Superior temporal gyrus (tissue), 1 donor: ENCODE measurements around the gene HOXB2.
"Not testable (repeated sequence)": the region's sequence is repeated elsewhere in the genome, so short reads cannot be mapped to it uniquely, and the experiment has no call there.

Experiments used
- DNase-seq: peaks from one replicate; pipeline ENCODE4 v3.0.0-alpha.2; 2016; ENCODE audit errors: extremely low spot score

The HOXB2 gene

DNA sequence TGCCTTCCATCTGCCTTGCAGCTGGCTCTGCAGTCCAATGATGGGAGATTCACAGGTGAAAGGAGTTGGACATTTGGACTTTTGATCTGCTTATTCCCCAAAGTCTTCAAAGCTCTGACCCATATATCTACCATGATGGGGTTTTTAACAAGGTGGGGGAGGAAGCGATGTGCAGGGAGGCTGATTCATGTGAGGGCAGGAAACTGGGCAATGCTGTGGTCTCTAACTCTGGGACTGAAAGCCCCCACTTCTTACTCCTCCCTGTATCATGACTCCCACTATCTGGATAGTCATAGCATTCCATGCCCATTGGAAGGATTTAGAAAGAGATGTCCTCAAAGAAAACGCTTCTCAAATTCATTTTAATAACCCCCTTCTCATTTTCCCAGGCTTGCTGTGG, 30.4 kb downstream of the HOXB2 start:
- DNase-seq, result no peak

DNA sequence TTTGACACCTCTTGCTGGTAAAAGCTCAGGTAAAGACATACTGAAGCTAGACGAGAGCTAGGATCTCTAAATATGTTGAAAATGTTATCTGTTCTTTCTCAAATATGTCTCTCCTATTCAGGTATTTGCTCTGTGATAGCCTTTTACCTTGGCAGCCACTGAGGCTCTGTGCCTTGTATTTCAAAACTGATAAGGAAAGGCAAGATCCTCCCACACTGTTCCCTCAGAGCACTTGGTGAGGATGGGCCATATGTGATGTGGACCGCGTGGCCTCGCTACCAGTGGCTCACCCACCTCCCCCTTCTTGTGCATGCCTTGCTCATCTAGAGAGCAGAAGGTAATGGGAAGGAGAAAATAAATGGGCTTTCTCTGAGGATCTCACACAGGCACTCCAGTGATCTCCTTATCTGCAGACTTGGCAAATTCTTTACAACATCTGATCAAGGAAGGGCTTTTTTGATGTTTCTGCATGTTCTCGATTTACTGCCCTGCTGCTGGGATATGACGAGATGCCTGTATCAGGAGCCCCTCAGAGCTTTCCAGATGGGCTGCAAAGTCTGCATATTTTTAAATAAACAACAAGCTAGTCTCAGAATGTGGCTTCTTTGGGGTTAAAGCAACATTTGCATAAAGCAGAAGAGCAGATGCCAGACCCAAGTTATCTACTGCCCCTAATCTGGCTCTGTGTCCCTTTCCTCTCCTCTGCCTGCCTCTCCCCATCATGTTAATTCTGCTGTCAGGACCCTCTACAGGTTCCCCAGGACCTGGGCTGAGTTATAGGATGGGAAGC, 31.0 kb downstream of the HOXB2 start:
- DNase-seq, result no peak

DNA sequence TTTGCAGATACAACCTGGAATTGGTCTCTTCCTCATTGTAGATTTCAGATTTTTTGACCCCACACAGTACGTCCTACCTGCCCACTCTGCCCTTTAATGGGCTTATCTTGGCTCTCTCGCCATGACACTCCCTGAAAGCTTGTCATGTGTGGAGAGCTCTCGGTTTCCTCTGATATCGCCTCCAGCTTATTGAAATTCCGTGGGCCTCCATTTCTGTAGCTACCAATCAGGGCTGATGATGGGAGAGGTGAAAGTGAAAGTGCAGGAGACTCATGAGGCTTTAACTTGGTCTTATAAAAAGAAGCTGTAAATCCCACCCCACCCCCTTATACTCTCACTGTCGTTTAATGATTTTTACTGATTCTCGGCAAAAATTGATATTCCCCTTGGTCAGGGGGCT, 31.8 kb downstream of the HOXB2 start:
- DNase-seq, result no peak

DNA sequence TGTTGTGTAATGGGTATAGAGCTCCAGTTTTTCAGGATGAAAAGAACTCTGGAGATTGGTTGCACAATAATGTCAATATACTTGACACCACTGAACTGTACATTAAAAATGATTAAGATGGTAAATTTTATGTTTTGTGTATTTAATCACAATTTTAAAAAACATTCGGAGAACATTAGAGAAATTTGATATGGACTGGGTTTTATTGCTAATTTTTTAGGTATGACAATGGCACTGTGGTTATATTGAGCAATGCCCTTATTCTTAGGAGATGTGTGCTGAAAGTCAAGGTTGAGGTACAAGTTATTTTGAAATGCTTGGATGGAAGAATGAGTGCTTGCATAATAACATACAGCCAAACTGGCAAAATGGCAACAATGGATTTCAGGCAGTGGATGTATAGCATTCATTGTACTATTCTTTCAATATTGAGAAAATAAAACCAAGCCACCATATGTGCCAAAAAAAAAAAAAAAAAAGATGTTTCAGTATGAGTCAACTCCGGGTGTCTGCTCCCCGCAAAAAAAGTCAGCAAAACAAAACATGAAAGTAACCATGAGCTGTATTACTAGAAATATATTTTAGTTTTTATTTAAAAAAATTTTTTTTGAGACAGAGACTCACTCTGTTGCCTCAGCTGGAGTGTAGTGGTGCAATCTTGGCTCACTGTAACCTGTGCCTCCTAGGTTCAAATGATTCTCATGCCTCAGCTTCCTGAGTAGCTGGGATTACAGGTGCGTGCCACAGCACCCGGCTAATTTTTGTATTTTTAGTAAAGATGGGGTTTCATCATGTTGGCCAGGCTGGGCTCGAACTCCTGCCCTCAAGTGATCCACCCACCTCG, 33.9 kb downstream of the HOXB2 start:
- DNase-seq, result no peak

DNA sequence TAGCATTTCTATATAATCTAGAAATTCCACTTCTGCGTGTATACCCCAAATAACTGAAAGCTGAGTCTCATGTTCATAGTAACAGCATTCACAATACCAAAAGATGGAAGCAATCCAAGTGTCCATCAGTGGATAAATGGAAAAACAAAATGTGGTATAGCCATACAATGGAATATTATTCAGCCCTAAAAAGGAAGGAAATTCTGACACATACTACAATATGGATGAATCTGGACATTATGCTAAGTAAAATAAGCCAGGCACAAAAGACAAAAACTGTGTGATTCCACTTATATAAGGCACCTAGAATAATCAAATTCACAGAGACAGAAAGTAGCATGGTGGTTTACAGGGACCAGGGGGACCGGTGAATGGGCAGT, 34.5 kb downstream of the HOXB2 start:
- DNase-seq, result no peak

DNA sequence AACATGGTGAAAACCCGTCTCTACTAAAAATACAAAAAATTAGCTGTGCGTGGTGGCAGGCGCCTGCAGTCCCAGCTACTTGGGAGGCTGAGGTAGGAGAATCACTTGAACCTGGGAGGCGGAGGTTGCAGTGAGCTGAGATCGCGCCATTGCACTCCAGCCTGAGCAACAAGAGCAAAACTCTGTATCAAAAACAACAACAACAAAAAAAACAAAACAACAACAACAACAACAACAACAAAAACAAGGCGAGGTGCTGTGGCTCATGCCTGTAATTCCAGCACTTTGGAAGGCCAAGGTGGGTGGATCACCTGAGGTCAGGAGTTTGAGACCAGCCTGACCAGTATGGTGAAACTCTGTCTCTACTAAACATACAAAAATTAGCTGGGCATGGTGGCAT, 35.2 kb downstream of the HOXB2 start:
- DNase-seq, result not testable (repeated sequence)

DNA sequence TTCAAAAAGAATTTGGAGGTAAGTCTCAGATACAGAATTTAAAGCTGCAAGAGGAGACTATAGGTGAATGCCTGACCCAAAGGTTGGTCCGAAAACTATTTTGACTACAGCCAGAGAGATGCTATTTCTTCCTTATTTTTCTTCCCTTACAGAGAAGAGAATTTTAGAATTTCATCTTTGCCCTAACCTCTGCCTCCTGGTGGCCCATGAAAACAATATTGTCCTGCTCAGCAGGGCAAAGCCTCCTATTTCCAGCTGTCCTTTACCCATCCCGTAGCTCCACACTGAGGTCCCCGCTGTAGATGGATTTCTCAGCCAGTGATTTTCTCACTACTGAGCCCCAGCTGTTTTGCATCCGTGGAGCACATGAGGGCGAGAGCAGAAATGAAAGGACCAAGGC, 38.7 kb downstream of the HOXB2 start:
- DNase-seq, result no peak

DNA sequence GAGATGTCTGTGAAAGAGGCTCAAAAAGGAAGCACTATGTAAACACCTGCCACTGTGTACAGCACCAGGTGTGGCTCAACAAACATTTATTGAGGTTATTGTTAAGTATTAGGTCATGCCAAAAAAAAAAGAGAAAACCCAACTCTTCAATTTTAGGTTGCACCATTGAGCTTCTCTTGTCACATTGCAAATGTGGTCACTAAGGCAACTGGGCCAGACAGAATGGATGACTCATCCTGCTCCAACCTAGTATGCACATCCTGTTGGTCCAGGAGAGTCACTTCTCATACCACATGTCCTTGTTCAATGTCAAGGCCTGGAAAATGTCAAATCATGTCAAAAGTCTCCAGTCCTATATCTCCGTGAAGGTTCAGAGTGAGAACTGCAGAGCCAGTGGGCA, 39.1 kb downstream of the HOXB2 start:
- DNase-seq, result no peak

DNA sequence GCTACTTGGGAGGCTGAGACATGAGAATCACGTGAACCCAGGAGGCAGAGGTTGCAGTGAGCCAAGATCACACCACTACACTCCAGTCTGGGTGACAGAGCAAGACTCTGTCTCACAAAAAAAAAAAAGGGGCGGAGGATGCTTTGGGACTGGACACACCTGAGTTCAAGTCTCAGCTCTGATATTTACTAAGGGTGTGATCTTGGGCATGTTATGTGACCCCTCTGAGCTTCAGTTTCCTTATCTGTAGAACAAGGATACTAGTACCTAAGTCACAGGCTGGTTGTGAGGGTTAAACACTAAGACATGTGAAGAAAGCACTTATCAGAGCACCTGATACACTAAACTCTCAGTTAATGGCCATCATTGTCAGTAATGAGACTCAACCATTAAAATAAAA, 40.0 kb downstream of the HOXB2 start:
- DNase-seq, result no peak

DNA sequence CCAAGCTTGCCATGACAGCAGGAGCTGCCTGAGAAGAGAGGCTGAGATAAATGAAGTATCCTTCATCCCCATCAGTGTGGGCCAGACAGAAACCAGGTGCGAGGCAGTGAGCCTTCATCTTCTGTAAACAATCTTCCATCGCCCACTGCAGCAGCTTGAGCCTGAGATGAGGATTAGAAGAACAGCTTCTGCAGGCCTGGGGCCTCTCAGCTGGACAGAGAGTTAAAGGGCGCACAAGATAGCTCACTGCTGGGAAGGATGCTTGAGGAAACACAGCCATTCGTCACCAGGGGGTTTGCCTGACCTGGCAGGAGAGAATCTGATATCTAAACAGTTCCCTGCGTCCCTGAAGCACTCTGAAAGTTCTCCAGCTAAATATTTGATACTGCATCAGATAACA, 41.2 kb downstream of the HOXB2 start:
- DNase-seq, result no peak

DNA sequence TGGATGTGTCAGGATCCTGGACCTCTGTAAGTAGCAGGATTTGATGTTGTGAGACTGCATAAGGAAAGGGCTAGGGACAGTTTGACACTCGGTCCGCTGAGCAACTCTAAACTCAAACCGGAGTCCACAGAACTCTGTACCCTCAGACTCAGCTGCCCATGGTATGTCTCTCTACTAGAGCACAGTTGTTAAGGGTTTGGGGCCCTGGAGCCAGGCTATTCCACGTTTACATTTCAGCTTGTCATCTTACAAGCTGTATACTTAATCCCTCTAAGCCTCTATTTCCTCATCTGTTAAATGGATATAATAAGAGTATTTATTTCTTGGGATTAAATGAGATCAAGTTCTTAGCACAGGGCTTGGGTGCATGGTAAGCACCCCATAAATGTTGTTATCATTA, 42.0 kb downstream of the HOXB2 start:
- no peak for DNase-seq

DNA sequence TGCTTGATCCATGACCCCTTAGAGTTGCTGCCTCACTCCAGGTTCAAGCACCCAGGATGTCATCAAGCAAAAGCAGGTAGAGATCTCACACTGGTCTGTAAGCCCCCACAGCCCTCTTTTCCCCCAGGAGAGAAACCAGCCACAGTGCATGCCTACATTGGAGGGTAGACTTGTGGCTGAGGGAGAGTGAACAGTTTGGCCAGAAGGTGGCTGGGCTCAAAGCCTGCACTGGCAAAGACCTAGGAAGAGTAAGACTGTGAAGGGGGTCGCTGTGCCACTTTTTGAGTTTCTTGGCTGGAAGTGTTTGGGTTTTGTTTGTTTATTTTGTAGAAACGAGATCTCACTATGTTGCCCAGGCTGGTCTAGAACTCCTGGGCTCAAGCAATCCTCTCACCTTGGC, 42.6 kb downstream of the HOXB2 start:
- no peak for DNase-seq

DNA sequence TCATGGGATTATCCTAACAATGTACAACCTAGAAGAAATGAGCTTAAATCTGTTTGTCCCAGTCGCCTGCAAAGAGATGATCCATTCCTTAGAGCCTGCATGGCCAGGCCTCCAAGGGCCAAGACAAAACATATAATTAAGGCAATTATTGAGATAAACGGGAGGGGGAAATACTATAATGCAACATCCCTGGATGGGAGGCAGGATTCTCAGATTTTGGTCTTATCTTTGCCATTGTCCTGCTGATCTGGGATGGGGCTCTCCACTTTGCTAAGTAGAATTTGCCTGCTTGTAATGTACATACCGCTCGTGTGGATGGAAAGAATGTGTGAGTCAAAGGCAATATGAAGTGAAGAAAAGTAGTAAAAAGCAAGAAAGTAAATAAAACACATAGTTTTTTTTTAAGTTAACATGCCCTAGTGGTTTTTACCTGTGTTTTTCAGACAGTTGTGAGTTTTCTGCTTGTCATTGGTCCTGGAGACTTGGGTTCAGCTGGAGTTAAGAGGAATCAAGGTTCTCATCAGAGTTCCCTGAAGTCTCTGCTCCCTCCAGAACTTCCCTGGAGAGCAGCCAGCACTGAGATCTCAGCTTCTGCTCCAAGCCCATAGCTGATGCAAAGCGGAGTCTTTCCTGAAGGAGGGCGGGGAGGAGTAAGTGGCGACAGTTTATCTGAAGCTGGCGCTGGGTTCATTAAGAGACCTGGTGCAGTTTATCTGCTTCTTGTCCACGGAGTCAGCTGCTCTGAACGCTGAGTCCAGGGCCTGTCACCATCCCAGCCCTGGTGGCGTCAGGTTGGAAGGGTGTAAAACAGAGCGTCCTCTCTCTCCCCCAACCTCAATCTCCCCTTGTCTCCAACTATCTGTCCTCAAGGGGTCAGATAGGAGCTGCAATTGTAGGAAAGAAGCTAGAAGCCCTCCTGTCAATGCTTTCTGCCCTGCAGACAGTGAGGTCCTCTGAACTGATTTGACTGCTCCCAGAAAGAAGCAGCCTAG, 44.2 kb downstream of the HOXB2 start:
- no peak for DNase-seq

DNA sequence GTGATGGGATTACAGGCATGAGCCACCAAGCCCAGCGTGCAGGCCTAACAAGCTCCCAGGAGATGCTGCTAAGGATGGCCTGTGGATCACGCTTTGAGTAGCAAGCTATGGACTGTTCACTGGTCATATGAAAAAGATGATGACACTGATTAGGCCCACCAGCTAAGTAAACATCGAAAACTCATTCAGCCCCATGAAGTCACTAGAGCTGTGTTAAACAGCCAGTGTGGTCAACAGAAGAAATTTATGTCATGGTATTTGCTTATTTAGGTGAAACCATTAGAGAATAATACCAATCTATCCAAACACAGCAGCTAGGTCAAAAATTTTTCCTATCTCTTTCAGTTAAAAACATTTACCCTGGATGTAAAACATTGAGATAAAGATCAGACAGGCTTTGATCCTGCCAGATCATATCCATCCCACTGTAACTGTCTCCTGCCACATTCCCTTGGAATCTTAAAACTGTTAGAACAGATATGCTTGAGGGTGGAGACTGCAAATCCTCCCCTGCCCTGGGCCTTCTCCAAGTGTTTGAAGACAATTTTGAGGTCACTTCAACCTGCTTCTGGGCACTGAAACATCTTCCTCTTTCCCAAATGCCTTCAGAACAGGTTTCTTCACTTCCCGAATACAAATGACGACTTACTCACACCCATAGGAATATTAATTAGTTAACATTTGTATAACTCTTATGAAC, 45.0 kb downstream of the HOXB2 start:
- DNase-seq, result no peak

DNA sequence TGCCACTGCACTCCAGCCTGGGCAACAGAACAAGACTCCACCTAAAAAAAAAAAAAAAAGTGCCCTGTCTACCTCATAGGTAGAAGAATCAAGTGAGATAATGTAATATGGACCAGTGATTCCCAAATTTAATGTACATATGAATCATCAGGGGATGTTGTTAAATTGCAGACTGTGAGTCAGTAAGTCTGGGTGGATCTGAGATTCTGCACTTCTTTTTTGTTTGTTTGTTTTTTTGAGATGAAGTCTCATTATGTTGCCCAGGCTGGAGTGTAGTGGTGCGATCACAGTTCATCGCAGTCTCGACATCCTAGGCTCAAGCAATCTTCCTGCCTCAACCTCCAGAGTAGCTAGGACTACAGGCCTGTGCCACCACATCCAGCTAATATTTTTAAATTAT, 45.7 kb downstream of the HOXB2 start:
- DNase-seq, result no peak

DNA sequence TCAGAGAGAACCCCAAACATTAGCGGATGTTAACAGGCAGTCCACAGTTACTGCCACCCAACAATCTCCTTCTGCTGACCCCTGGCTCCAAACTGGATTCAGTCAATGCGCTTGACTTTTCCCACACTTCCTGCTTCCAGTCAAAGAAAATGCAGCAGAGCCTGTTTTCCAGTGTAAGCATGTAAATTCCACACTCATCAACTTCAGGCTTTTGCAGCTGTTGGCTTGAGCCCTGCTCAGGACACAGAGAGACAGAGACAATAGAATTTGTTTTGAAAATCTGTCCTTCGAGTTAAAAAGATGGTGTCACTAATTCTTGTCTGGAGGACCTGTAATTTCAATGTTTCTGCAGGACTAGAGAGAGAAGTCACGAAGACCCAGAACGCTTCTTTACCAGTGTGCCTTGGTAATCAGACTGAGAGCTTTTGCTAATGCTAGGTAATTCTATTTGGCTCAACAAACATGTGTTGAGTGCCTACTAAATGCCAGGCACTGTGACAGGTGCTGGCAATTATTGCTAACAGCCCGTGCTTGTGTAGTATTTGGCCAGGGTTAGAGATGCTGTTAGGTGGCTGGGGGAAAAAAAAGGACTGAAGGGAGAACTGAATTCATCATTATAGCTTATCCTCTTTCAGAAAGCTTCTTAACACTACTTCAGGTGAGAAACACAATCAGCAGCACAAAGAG, 46.6 kb downstream of the HOXB2 start:
- DNase-seq, result no peak

DNA sequence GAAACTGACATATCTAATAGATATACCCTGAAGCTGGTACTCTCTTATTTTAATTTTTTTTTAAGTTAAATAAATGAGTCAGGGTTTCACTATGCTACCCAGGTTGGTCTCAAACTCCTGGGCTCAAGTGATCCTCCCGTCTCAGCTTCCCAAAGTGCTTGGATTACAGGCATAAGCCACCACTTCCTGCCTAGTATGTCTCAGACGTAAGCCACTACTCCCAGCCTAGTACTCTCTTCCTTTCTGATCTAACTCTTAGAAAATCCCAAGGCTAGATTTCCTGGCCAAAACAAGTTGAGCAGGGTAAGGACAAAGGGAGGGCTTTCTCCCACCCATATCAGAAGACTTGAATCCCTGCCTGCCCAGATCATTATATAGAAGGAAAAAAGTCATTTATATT, 47.8 kb downstream of the HOXB2 start:
- no peak for DNase-seq

DNA sequence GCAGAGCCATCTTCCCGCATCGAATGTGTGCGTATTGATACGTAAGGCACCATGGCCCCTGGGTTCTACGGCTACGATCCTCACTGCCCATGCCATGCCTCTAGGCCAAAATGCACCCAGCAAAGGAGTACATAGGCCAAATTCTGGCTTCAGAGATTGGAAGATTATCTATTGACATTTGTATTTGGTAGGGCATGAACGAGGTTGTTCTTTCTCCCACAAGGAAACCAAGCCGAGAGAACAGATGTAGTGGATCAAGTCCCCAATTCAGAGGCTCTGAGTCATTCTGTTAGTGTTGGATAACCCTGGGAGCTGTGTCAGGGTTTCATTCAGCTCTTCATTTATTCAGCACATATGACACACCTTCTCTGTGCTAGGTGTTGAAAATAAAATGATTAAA, 50.6 kb downstream of the HOXB2 start:
- DNase-seq, result no peak
